Measurements from ENCODE around the gene SLC26A5.

Gene SLC26A5

DNA sequence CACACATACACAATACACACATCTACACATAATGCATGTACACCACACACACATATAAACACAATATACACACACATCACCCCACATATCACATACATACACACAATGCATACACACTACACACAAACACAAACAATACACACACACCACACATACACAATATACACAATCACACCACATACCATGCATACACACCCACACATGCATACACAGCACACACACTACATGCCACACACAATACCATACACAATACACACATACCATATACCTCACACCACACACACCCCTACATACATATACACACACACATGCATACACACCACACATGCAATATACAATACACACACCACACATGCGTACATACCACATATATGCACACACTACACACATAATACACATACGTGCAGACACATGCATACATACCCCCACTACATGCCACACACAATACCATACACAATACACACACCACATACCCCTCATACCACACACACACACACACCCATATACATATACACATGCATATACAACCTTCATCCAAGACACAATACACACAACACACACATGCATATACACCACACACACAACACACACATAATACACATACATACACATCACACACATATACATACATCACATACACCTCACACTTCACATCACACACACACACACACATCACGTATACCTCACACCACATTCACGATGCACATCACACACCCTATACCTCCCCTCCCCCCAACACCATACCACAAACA lies 64.6 kb downstream of the SLC26A5 start:
- DNase-seq (ENCODE audit: low read depth in 2 of 2), result no peak
- H3K4me3 ChIP-seq (replicated peaks in 1 of 2; ENCODE audit: low read depth in 2 of 2, low read length in 2 of 2), result no peak overlapping the region
- no peak for TF ChIP-seq CTCF (IDR thresholded peaks at IDR 0.05; ENCODE audit: low read depth, low read length)

- H3K4me3 ChIP-seq (replicated peaks in 1 of 2; ENCODE audit: low read depth in 2 of 2, low read length in 2 of 2), result no peak overlapping the region
- peak in 1 of 2 donors; percentile 18 for DNase-seq (ENCODE audit: low read depth in 2 of 2)
- no peak for TF ChIP-seq CTCF (IDR thresholded peaks at IDR 0.05; ENCODE audit: low read depth, low read length)
These were observed 65.4 kb downstream of the SLC26A5 start for GRCh38 chr7:103380395-103381191.

DNA sequence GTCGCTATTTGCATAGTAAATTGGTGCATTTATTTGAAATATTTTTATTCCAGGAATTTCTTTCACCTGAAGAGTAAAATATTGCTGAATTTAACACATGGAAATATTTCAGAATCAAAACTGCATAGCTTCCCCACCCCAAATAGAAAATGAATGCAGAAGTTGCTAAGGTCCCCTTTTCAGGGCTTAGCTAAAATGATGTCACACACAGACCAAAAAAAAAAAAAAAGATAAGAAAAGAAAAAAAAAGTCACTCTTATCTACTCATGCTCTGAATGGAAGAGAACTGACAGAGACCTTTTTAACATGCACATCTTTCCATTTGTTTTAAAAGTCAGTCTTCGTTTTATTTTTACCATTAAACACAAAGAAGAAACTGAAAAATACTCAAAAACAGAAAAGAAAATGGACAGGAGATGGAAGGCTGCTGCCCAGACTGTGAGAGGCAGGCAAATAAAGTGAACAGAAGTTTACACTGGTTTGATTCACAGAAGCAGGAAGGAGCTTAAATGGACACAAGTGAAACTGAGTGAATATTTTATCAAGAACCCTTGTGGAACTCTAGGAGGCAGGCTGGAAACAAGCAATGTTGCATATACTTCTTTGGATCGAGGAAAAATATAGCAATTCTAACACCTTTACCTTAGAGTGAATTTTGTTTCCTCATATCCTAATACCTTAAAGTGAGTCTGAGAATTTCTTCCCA lies 66.6 kb downstream of the SLC26A5 start:
- DNase-seq (ENCODE audit: low read depth in 2 of 2), result no peak
- H3K4me3 ChIP-seq (replicated peaks in 1 of 2; ENCODE audit: low read depth in 2 of 2, low read length in 2 of 2), result no peak overlapping the region
- TF ChIP-seq CTCF (IDR thresholded peaks at IDR 0.05; ENCODE audit: low read depth, low read length), result no peak

- TF ChIP-seq CTCF (IDR thresholded peaks at IDR 0.05; ENCODE audit: low read depth, low read length), result no peak
- no peak for DNase-seq (ENCODE audit: low read depth in 2 of 2)
- H3K4me3 ChIP-seq (replicated peaks in 1 of 2; ENCODE audit: low read depth in 2 of 2, low read length in 2 of 2), result no peak overlapping the region
These were observed 72.0 kb downstream of the SLC26A5 start for GRCh38 chr7:103373866-103374643.

DNA sequence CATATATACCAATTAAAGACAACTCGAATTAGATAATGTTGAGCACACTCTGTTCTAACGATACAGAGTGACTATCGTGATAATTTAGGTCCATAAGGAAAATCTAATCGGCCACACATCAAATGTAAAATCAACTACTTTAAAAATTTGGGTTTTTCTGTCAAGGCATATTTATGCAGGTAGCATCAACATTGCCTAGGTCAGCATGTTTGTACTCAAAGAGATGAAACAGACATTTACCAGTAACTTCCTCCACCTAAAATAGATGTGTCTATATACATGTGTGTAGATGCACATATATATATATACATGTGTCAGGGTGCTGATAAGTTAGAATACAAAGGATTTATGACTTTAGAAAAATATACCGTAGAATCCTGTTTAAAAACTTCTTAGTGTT lies 76.6 kb downstream of the SLC26A5 start:
- no peak for TF ChIP-seq CTCF (IDR thresholded peaks at IDR 0.05; ENCODE audit: low read depth, low read length)
- no peak for DNase-seq (ENCODE audit: low read depth in 2 of 2)
- H3K4me3 ChIP-seq (replicated peaks in 1 of 2; ENCODE audit: low read depth in 2 of 2, low read length in 2 of 2), result no peak overlapping the region

- H3K4me3 ChIP-seq (replicated peaks in 1 of 2; ENCODE audit: low read depth in 2 of 2, low read length in 2 of 2), result no peak overlapping the region
- DNase-seq (ENCODE audit: low read depth in 2 of 2), result no peak
- TF ChIP-seq CTCF (IDR thresholded peaks at IDR 0.05; ENCODE audit: low read depth, low read length), result no peak
These were observed 96.2 kb downstream of the SLC26A5 start for GRCh38 chr7:103349805-103350204.

Measured in cardiac fibroblast (primary cell).